ENCODE data around the gene MRPS14. TPM values are rescaled to one million over a fixed set of nuclear protein-coding genes. Genes with fewer than 3 reads are reported as not detected.

MRPS14 gene
- total and polyA plus RNA-seq, 3 experiments from 2014 or later: 41.0 to 49.4 (median 41.4) TPM

DNA sequence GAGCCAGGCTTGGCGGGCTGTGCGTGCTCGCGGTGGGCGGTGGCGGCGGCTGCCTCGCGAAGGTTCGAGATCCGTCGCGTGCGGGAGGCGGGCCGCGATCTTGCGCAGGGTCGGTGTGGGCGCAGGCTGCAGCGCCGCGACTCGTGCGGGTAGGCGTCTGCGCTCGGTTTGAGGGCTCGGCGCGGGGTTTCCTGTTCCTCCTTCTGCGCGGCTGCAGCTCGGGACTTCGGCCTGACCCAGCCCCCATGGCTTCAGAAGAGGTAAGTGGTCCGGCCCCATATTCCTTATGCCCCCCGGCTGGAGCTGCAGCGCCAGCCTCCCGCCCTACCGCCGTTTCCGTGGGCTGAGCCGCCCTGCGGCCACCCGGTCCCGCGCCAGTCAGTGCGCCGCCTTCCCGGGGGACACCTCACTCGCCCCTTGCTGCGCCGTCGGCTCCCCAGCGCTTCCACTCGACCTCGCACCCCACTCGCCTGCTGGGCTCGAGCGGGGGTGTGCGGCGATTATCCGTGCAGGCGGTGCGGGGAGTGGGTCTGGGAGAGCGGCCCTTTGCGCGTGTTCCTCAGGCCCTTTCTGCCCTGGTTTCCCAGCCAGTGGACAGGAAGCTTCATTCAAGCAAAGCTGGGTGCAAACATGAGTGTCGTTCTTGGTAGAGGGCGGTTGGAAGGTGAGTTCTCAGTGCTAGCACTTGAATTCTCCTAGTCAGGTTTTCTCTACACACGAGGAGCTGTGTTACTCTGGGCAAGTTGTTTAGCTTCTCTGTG is 23.1 kb downstream of the MRPS14 start, which contains the start of gene CACYBP:
TSS of gene CACYBP (plus strand) at position 12 of the 761 bp plus-strand sequence. CDS start at position 246, 234 bp downstream.
- peaks cover 0 to 19% (median 2%) of the 10 kb centered on the region in 3 donors for H3K36me3 Mint-ChIP-seq
- no peaks in the 10 kb centered on the region for H3K9me3 ChIP-seq (ENCODE audit: low read length)
- H3K4me3 ChIP-seq (ENCODE audit: low read length): peak within 1 kb of the TSS; percentile 85
- H3K27ac Mint-ChIP-seq: peak within 1 kb of the TSS in 4 of 8 donors; percentile 80 to 95 (median 89)
- CTCF ChIA-PET: interaction anchor here (0.7 to 3.4 kb wide), 12 partner anchors 10 to 738 kb away, joined by 3 to 34 read pairs (median 5); partner anchors contain the start of gene MRPS14
- H3K4me3 Mint-ChIP-seq: no peak within 1 kb of the TSS
- H3K27ac ChIP-seq (ENCODE audit: low read depth, low read length): peak within 1 kb of the TSS; percentile 100
- no peaks in the 10 kb centered on the region for H3K27me3 ChIP-seq (ENCODE audit: insufficient read depth, low read length, poor library complexity, severe bottlenecking)
- no peaks in the 10 kb centered on the region for H3K27me3 Mint-ChIP-seq
- H3K4me1 Mint-ChIP-seq: peaks cover 38 to 44% (median 43%) of the 10 kb centered on the region in 3 donors
- H3K36me3 ChIP-seq (ENCODE audit: insufficient read depth, low read length): peaks cover 2% of the 10 kb centered on the region
- H3K9me3 Mint-ChIP-seq: no peaks in the 10 kb centered on the region
- DNase-seq: no peak
- POLR2A ChIA-PET: interaction anchor here (0.6 to 4.7 kb wide), 15 partner anchors 11 to 1124 kb away, joined by 3 to 123 read pairs (median 6); partner anchors contain the start of gene MRPS14
- peaks cover 32% of the 10 kb centered on the region for H3K4me1 ChIP-seq (ENCODE audit: insufficient read depth, low read length)

DNA sequence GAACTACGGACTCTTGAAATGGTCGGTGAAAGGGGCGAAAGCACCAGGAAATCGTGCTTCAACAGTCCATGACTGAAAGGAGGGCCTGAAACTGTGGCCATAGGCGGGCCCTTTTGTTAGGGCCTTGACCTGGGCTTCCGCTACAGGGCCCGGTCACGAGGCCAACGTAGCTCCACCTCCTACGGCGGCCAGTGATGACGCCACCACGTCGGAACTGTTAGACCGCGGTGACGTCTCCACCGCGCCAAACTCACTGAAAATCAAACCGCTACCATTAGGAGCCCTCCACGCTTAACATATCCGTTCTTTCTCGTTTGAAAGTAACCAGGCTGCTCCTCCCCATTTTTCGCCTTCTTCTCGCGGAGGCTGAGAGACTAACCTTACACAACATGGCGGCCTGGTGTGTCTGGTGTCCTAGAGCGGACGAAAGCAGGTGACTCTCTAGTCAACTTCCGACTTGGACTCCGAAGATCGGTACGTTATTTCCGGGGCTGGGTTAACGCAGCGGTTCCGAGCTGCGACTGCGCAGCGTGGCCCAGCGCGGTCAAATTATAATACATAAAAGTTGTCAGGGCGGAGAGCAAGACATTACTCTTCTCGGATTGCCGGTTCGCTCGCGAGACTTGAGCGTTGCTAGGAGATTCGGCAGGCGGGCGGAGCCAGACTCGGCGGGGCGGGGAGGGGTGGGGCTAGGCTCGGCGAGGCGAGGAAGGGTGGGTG is 23.8 kb downstream of the MRPS14 start:
- ChIA-PET CTCF (interaction anchor here (0.7 to 3.4 kb wide), 17 partner anchors 10 to 737 kb away, joined by 3 to 34 read pairs (median 6); partner anchors contain the start of gene MRPS14), POLR2A (interaction anchor here (0.5 to 4.7 kb wide), 24 partner anchors 10 to 1284 kb away, joined by 3 to 123 read pairs (median 4); partner anchors contain the start of genes CENPL, DARS2, GAS5 and KLHL20)
- Histone ChIP-seq H3K4me3 (ENCODE audit: low read length) (peak overlapping the region; percentile 85), H3K27me3 (ENCODE audit: insufficient read depth, low read length, poor library complexity, severe bottlenecking) (no peaks in the 10 kb centered on the region), H3K4me1 (ENCODE audit: insufficient read depth, low read length) (peaks cover 32% of the 10 kb centered on the region), H3K9me3 (ENCODE audit: low read length) (no peaks in the 10 kb centered on the region), H3K27ac (ENCODE audit: low read depth, low read length) (peak overlapping the region; percentile 100), H3K36me3 (ENCODE audit: insufficient read depth, low read length) (no peaks in the 10 kb centered on the region)
- DNase-seq: peak; percentile 97 to 99 (median 98)
- Mint-ChIP-seq H3K36me3 (peaks cover 0 to 21% (median under 1%) of the 10 kb centered on the region in 3 donors), H3K4me3 (no peak overlapping the region), H3K4me1 (peaks cover 37 to 40% (median 38%) of the 10 kb centered on the region in 3 donors), H3K27me3 (no peaks in the 10 kb centered on the region), H3K9me3 (no peaks in the 10 kb centered on the region), H3K27ac (no peak overlapping the region)

DNA sequence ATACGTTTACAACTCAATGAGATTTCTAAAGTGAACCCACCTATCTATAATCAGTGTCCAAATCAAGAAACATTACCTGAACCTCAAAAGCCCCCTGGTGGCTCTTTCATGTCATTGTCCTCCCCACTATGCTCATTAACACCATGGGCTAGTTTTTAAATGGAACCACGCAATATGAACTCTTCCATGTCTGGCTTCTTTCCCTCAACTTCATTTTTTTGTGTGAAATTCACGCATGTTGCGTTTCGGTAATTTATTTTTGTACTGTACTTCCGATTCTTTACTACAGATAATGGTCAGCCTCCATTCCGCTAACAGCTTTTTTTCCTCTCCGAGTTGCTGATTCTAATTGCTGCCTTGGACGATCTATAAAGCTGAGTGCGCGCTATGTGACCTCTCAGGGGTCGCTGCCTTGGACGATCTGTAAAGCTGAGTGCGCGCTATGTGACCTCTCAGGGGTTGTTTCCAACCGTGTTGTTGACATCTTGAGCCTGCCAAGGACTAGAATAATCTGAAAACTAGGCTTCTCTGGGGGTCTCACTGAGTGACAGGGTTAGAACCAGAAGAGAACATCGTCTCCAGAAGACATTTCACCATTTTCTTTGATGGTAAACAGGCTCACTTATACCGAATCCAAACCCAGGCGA is 24.5 kb downstream of the MRPS14 start:
- H3K4me1 Mint-ChIP-seq: peaks cover 31 to 37% (median 35%) of the 10 kb centered on the region in 3 donors
- POLR2A ChIA-PET: interaction anchor here (0.5 to 4.7 kb wide), 21 partner anchors 9 to 1284 kb away, joined by 3 to 123 read pairs (median 5); partner anchors contain the start of genes CENPL, DARS2, GAS5 and KLHL20

GRCh38 chr1:174997041-174997440 is 26.2 kb downstream of the MRPS14 start:
- ChIA-PET POLR2A (interaction anchor here (4.7 kb wide), 1 partner anchor 30 kb away, joined by 123 read pairs; no protein-coding TSS in a partner anchor), CTCF (no interaction called here)
- Histone ChIP-seq H3K4me3 (ENCODE audit: low read length) (no peak overlapping the region), H3K27ac (ENCODE audit: low read depth, low read length) (no peak overlapping the region), H3K27me3 (ENCODE audit: insufficient read depth, low read length, poor library complexity, severe bottlenecking) (no peaks in the 10 kb centered on the region), H3K36me3 (ENCODE audit: insufficient read depth, low read length) (no peaks in the 10 kb centered on the region), H3K4me1 (ENCODE audit: insufficient read depth, low read length) (peaks cover 19% of the 10 kb centered on the region), H3K9me3 (ENCODE audit: low read length) (no peaks in the 10 kb centered on the region)
- Mint-ChIP-seq H3K9me3 (no peaks in the 10 kb centered on the region), H3K4me1 (peaks cover 15 to 24% (median 23%) of the 10 kb centered on the region in 3 donors), H3K36me3 (peaks cover 0 to 32% (median 0%) of the 10 kb centered on the region in 3 donors), H3K27me3 (no peaks in the 10 kb centered on the region), H3K27ac (peak overlapping the region in 4 of 8 donors; percentile 32 to 74 (median 67)), H3K4me3 (peak overlapping the region in 1 of 7 donors; percentile 8)
- no peak for DNase-seq

More for the DNA sequence above, 24.5 kb downstream of the MRPS14 start:
- CTCF ChIA-PET: interaction anchor here (0.7 to 3.4 kb wide), 17 partner anchors 9 to 736 kb away, joined by 3 to 34 read pairs (median 6); partner anchors contain the start of gene MRPS14
- Mint-ChIP-seq H3K4me3 (no peak overlapping the region), H3K9me3 (no peaks in the 10 kb centered on the region), H3K27me3 (no peaks in the 10 kb centered on the region), H3K36me3 (peaks cover 0 to 24% (median 0%) of the 10 kb centered on the region in 3 donors), H3K27ac (no peak overlapping the region)
- peak overlapping the region; percentile 85 for H3K4me3 ChIP-seq (ENCODE audit: low read length)
- no peaks in the 10 kb centered on the region for H3K36me3 ChIP-seq (ENCODE audit: insufficient read depth, low read length)
- no peaks in the 10 kb centered on the region for H3K27me3 ChIP-seq (ENCODE audit: insufficient read depth, low read length, poor library complexity, severe bottlenecking)
- no peaks in the 10 kb centered on the region for H3K9me3 ChIP-seq (ENCODE audit: low read length)
- H3K4me1 ChIP-seq (ENCODE audit: insufficient read depth, low read length): peaks cover 32% of the 10 kb centered on the region
- H3K27ac ChIP-seq (ENCODE audit: low read depth, low read length): peak overlapping the region; percentile 100
- DNase-seq: peak; percentile 4 to 72 (median 66)

- POLR2A ChIA-PET: no interaction called here
- CTCF ChIA-PET: interaction anchor here (0.9 kb wide), 1 partner anchor 10 kb away, joined by 3 read pairs; no protein-coding TSS in a partner anchor
- peaks cover 15% of the 10 kb centered on the region for H3K4me1 ChIP-seq (ENCODE audit: insufficient read depth, low read length)
- Mint-ChIP-seq H3K9me3 (no peaks in the 10 kb centered on the region), H3K4me1 (peaks cover 15 to 21% (median 18%) of the 10 kb centered on the region in 3 donors), H3K36me3 (peaks cover 0 to 34% (median 0%) of the 10 kb centered on the region in 3 donors), H3K27me3 (no peaks in the 10 kb centered on the region), H3K4me3 (no peak overlapping the region), H3K27ac (peak overlapping the region in 2 of 8 donors; percentile 25 to 26)
- no peaks in the 10 kb centered on the region for H3K9me3 ChIP-seq (ENCODE audit: low read length)
- H3K36me3 ChIP-seq (ENCODE audit: insufficient read depth, low read length): no peaks in the 10 kb centered on the region
- no peak for DNase-seq
- H3K27me3 ChIP-seq (ENCODE audit: insufficient read depth, low read length, poor library complexity, severe bottlenecking): no peaks in the 10 kb centered on the region
- no peak overlapping the region for H3K27ac ChIP-seq (ENCODE audit: low read depth, low read length)
- no peak overlapping the region for H3K4me3 ChIP-seq (ENCODE audit: low read length)
Measured at GRCh38 chr1:174996476-174996875, 26.7 kb downstream of the MRPS14 start.

- no peaks in the 10 kb centered on the region for H3K36me3 ChIP-seq (ENCODE audit: insufficient read depth, low read length)
- POLR2A ChIA-PET: no interaction called here
- Mint-ChIP-seq H3K36me3 (peaks cover 0 to 33% (median 0%) of the 10 kb centered on the region in 3 donors), H3K4me1 (peaks cover 13 to 19% (median 16%) of the 10 kb centered on the region in 3 donors), H3K4me3 (no peak overlapping the region), H3K27ac (peak overlapping the region in 1 of 8 donors; percentile 34), H3K27me3 (no peaks in the 10 kb centered on the region), H3K9me3 (no peaks in the 10 kb centered on the region)
- no peaks in the 10 kb centered on the region for H3K27me3 ChIP-seq (ENCODE audit: insufficient read depth, low read length, poor library complexity, severe bottlenecking)
- no peak overlapping the region for H3K4me3 ChIP-seq (ENCODE audit: low read length)
- no peak overlapping the region for H3K27ac ChIP-seq (ENCODE audit: low read depth, low read length)
- H3K9me3 ChIP-seq (ENCODE audit: low read length): no peaks in the 10 kb centered on the region
- CTCF ChIA-PET: interaction anchor here (0.9 kb wide), 2 partner anchors 10 to 12 kb away, joined by 3 read pairs; no protein-coding TSS in a partner anchor
- H3K4me1 ChIP-seq (ENCODE audit: insufficient read depth, low read length): peaks cover 9% of the 10 kb centered on the region
- DNase-seq: no peak
Measured at GRCh38 chr1:174995916-174996315, 27.3 kb downstream of the MRPS14 start.

GRCh38 chr1:174995121-174995520 is 28.1 kb downstream of the MRPS14 start:
- H3K9me3 ChIP-seq (ENCODE audit: low read length): no peaks in the 10 kb centered on the region
- no peak overlapping the region for H3K27ac ChIP-seq (ENCODE audit: low read depth, low read length)
- H3K4me1 ChIP-seq (ENCODE audit: insufficient read depth, low read length): peaks cover 9% of the 10 kb centered on the region
- ChIA-PET POLR2A (no interaction called here), CTCF (interaction anchor here (0.9 kb wide), 1 partner anchor 11 kb away, joined by 3 read pairs; no protein-coding TSS in a partner anchor)
- no peak for DNase-seq
- no peaks in the 10 kb centered on the region for H3K36me3 ChIP-seq (ENCODE audit: insufficient read depth, low read length)
- H3K4me3 ChIP-seq (ENCODE audit: low read length): no peak overlapping the region
- H3K9me3 Mint-ChIP-seq: no peaks in the 10 kb centered on the region
- H3K27ac Mint-ChIP-seq: peak overlapping the region in 3 of 8 donors; percentile 7 to 38 (median 32)
- H3K4me1 Mint-ChIP-seq: peaks cover 15 to 18% (median 17%) of the 10 kb centered on the region in 3 donors
- H3K36me3 Mint-ChIP-seq: peaks cover 0 to 32% (median 4%) of the 10 kb centered on the region in 3 donors
- no peaks in the 10 kb centered on the region for H3K27me3 Mint-ChIP-seq
- H3K27me3 ChIP-seq (ENCODE audit: insufficient read depth, low read length, poor library complexity, severe bottlenecking): no peaks in the 10 kb centered on the region
- no peak overlapping the region for H3K4me3 Mint-ChIP-seq
